NCI-H2171 (cell line): ENCODE results near the gene AAGAB.
A peak's percentile ranks its signal among the peaks of the same experiment; 100 is the strongest.
"Not testable (repeated sequence)": the region's sequence is repeated elsewhere in the genome, so short reads cannot be mapped to it uniquely, and the experiment has no call there.

Experiments used
- DNase-seq: peaks from one replicate; lab custom pipeline; 2025; lab: John Stamatoyannopoulos, UW

AAGAB gene

GRCh38 chr15:67253549-67254237, 768 bp downstream of the AAGAB start:
- no peak for DNase-seq

GRCh38 chr15:67253101-67253500, 1.4 kb downstream of the AAGAB start:
- no peak for DNase-seq

- DNase-seq: no peak
These were observed 3.1 kb downstream of the AAGAB start for GRCh38 chr15:67251318-67251717.

DNA sequence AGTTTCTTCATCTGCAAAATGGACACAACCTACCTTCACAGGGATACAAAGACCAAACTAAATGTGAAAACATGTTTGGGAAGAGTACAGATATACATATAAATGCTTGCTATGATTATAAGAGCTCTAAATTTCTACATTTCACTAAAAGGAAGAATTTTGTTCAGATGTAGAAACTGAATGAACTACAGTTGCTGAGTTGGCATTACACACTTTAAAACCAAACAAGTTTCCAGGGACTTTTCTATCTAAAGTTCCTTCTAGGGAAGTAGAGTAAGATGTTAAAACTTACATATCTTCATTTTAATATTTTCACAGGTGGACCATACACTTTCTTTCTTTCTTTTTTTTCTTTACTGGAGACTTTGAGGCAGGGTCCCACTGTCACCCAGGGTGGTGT, 4.6 kb downstream of the AAGAB start:
- no peak for DNase-seq

DNA sequence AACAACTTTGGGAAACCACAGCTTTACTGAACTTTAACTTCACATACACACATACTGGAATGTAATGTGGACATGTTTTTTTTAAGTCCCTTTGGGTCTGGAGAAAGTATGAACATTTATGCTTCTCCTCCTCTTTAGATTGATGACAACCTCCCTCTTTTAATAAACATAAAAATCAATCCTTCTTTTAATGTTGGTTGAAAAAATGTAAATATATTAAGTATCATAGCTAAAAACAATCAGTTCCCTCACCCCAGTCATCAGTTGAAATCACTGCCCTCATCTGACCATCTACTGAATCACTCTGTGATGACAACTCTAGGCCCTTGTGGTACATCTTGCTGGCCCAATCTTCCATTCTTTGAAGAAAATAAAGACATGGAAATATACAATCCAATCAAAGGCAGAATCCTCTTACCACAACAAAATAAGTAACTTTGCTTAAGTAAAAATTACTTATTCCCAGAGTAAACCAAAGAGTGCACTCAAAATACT, 6.4 kb downstream of the AAGAB start:
- DNase-seq: no peak

GRCh38 chr15:67246606-67247005, 7.9 kb downstream of the AAGAB start:
- DNase-seq: not testable (repeated sequence)

DNA sequence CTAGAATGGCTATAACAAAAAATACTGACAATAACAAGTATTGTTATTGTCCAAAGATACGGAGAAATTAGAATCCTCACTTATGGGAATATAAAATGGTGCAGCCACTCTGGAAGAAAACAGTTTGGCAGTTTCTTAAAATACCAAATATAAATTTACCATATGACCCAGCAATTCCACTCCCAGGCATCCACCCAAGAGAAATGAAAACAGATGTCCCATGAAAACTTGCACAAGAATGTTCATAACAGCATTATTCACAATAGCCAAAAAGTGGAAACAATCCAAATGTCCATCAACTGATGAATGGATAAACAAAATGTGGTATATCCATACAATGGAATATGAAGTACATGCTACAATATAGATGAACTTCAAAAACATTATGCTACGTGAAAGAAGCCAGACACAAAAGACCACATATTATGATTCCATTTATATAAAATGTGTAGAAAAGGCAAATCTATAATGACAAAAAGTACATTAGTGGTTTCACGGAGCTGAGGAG, 9.4 kb downstream of the AAGAB start:
- no peak for DNase-seq

DNA sequence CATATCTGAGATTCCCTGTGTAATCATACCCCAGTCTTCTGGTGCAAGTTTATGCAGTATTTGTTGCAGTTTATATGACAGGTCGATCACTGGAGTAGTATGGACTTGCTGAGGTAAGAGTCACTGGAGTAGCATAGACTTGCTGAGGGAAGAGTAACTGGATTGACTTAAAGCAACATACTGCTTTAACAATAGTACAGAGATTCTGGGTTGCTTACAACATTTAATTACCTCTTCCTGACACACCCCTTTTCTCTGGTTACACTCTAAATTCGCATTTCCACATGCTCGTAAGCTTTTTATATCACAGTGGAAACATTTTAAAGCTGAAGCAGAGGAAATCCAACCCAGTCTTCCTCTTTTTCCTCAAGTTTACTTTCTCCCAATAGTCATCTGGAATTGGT, 11.8 kb downstream of the AAGAB start:
- no peak for DNase-seq

DNA sequence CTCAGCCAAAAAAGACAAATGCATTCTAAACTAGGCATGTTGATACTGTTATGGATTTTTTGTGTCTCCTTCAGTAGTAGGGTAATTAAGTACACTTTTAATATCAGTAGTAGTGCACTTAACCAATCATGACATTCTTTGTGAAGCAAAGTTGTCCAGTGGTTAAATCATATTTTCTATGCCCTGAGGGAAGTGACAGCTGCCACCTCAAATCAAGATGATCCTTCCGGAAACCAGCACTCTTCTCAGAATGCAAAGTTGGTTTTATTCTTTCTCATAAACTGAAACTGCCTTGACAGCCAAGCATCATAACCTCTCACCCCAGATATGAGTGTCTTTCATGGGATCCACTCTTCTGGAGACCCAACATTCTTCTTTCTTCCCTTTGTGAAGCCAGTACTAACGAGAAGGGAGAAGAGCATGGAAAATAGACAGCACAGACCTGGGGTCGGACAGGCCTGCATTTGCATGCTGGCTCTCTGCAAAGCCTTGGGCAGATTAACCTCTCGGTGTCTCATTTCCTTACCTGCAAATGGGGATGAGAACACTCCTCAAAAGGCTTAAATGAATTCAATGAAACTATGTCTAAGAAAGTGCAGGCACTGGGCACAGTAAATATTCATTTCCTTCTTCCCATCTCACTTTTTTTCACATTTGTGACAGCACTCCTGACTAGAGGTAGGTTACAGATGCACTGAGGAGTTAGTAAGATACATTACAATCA, 13.2 kb downstream of the AAGAB start:
- DNase-seq: no peak

- peak; percentile 4 for DNase-seq
These were observed 14.0 kb downstream of the AAGAB start for GRCh38 chr15:67240235-67241131.

DNA sequence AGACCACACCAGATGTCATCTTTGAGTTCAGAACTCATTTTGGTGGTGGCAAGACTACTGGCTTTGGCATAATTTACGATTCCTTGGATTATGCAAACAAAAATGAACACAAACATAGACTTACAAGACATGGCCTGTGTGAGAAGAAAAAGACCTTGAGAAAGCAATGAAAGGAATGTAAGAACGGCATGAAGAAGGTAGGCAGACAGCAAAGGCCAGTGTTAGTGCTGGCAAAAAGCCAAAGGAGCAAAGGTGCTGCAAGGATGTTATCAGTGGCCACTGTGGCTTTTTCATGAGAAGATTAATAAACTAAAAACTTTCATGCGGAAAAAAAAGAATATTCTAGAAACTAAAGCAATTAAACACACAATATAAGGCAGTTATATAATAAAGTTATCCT, 21.9 kb downstream of the AAGAB start:
- DNase-seq: no peak

DNA sequence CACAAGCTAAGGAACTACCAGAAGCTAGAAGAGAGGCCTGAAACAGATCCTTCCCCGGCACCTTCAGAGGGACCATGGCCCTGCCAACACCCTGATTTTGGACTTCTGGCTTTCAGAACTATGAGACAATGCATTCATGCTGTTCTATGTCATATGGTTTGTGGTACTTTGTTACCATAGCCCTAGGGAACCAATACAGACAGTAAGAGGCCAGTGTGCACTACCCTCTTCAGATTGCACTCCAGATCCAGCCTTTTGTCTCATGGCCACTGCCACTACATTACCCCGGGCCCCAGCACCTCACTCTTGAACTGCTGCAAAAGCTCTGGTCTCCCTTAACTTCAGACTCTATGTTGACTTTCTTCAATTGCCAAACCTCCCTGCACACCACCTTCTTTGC, 24.0 kb downstream of the AAGAB start:
- DNase-seq: no peak

GRCh38 chr15:67228286-67228685, 26.2 kb downstream of the AAGAB start:
- DNase-seq: no peak

- no peak for DNase-seq
These were observed 26.6 kb downstream of the AAGAB start for GRCh38 chr15:67227846-67228245.

GRCh38 chr15:67227431-67227830, 27.0 kb downstream of the AAGAB start:
- DNase-seq: no peak

- DNase-seq: no peak
These were observed 29.1 kb downstream of the AAGAB start for GRCh38 chr15:67225336-67225735.

- DNase-seq: no peak
These were observed 29.6 kb downstream of the AAGAB start for GRCh38 chr15:67224889-67225288.

GRCh38 chr15:67219288-67219687, 35.2 kb downstream of the AAGAB start:
- DNase-seq: no peak

DNA sequence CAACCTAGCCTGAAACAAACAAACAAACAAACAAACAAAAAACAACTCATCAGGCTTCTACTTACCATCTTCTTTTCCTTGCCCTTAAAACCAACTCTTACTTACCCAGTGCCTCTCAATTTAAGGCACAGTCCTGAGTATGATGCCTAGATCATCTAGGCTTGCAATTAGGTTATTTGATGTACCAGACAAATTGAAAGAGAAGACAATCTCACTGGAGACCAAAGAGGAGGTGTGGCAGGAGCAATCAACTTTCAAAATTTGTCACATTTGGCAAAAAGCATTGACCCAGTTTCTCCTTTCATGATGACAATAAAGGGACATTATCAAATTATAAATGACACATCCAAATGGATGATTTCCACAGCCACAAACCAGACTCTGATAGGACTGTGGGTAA, 36.0 kb downstream of the AAGAB start:
- no peak for DNase-seq

DNA sequence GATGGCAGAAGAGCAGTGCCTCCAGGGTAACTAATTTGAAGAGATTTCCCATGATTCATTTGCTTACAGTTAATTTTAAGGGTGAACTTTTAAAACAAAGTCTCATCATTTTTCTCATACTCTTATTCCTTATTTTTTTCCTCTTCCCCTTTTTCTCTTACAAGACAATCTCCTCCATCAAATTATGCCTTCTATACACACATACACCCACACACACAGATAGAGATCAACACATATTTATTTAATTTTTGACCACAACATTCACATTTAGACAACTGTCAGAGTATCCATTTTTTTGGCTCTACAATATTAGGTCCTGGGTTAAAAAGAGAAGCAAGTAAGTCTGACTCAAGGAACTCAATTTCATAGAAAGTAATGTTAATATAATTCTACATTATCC, 37.6 kb downstream of the AAGAB start:
- no peak for DNase-seq

DNA sequence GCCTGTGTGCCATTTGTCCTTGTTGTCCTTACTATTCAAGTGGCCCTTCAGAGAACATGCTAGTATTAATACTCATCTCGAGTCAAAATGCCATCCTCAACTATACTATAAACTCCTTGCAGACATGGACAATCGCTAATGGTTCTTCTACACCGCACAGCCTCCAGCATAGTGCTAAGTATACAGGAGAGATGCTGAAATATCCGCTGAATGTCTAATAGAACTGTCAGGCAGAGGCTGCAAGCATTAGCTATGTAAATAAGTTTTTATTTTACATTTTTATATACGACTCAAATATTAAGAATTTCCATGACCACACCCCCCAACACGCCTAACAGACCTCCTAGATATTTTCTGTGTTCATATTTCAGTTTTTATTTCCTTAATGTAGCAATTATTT, 39.4 kb downstream of the AAGAB start:
- DNase-seq: no peak

DNA sequence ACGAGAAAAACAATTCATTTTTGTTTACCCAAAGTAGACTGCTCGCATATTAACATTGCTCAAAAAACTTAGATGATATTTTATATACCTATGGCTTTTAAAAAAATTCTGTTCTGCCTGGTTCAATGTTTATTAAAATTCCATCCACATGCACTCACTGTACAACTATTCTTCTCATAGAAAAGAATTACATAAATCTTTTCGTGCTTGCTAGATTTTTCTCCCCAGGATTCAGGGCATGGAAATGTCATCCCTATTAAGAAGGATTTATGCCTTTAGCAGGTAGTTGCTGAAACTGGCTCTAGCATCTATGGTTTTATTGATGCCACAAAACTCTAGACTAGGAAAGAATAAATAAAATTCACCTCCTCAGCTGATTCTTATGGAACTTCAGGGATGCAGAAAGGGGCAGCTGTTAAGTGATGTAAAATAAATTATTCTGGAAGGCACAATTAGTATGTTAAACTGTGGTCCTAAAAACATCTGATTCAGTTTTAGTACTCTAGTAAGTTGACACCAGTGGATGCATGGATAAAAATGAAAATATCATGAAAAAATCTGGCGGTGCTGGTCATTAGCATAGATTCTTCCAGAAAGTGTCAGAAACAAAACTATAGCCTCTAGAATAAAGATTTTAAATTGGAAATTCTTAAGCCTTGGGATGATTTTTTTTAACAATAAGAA, 41.6 kb downstream of the AAGAB start:
- DNase-seq: no peak
